A673 (cell line): ENCODE results near the gene BBS9. TPM values are rescaled to one million over a fixed set of nuclear protein-coding genes. Genes with fewer than 3 reads are reported as not detected.
"Not testable (repeated sequence)": the region's sequence is repeated elsewhere in the genome, so short reads cannot be mapped to it uniquely, and the experiment has no call there.

Source experiments
- BruUV-seq: library from RNA; stranded (reverse); fragments of 400-500 nt; replicated peaks from 2 replicates; lab custom pipeline; 2021; lab: Mats Ljungman, UMichigan
- CTCF ChIA-PET: fragments of 300-600 bp; sonication (Branson Sonifier 250); formaldehyde crosslinking; loops from one replicate; lab custom pipeline; 2022; ENCODE audit warnings: antibody characterized with exemption; lab: Charles Lee
- POLR2A ChIA-PET: fragments of 300-600 bp; sonication (Branson Sonifier 250); formaldehyde crosslinking; loops from one replicate; lab custom pipeline; 2022; ENCODE audit warnings: antibody characterized with exemption; ENCODE audit not compliant: low non-redundant PET; lab: Charles Lee
- DNase-seq: peaks from one replicate; pipeline ENCODE4 v3.0.0-alpha.2; 2015; ENCODE audit warnings: low spot score
- H3K27ac ChIP-seq: fragments of 200-600 bp; sonication (generic); 2 replicates; pipeline ENCODE4 v1.5.1; 2016; ENCODE audit warnings: mixed run types, low read depth, mild to moderate bottlenecking, mixed read lengths, antibody characterized with exemption, low read length; ENCODE audit not compliant: poor library complexity, severe bottlenecking
- H3K27me3 ChIP-seq: fragments of 200-600 bp; sonication (generic); replicated peaks from 2 replicates; pipeline ENCODE4 v1.6.1; 2017; ENCODE audit warnings: mixed run types, low read depth, mild to moderate bottlenecking, mixed read lengths, antibody characterized with exemption, low read length; ENCODE audit not compliant: insufficient read depth, poor library complexity
- H3K36me3 ChIP-seq: fragments of 200-600 bp; sonication (generic); 2 replicates; pipeline ENCODE4 v1.6.1; 2016; ENCODE audit warnings: mixed run types, mild to moderate bottlenecking, mixed read lengths, antibody characterized with exemption, low read length; ENCODE audit not compliant: insufficient read depth, poor library complexity, severe bottlenecking
- H3K4me1 ChIP-seq: fragments of 200-600 bp; sonication (generic); 2 replicates; pipeline ENCODE4 v1.6.1; 2017; ENCODE audit warnings: mixed run types, mild to moderate bottlenecking, mixed read lengths, antibody characterized with exemption, low read length; ENCODE audit not compliant: insufficient read depth, poor library complexity, severe bottlenecking
- H3K4me3 ChIP-seq: fragments of 200-600 bp; sonication (generic); 2 replicates; pipeline ENCODE4 v1.5.1; 2016; ENCODE audit warnings: low read depth, mixed run types, mild to moderate bottlenecking, mixed read lengths, low read length; ENCODE audit not compliant: poor library complexity, severe bottlenecking
- H3K9me3 ChIP-seq: fragments of 200-600 bp; sonication (generic); 2 replicates; pipeline ENCODE4 v1.6.1; 2016; ENCODE audit warnings: mixed run types, low read depth, mild to moderate bottlenecking, mixed read lengths, antibody characterized with exemption, low read length; ENCODE audit not compliant: poor library complexity, severe bottlenecking
- CTCF ChIP-seq: fragments of 300-800, 200-600 bp; sonication (generic); conservative IDR thresholded peaks from 2 replicates; pipeline ENCODE4 v1.5.1; 2017; ENCODE audit warnings: low read depth, mild to moderate bottlenecking, antibody characterized with exemption, low read length, moderate library complexity, mixed read lengths
- EZH2 ChIP-seq: fragments of 200-600 bp; sonication (generic); IDR thresholded peaks from 2 replicates; pipeline ENCODE4 v1.6.1; 2017; ENCODE audit warnings: borderline replicate concordance, low read depth, mild to moderate bottlenecking, mixed read lengths, antibody characterized with exemption, low read length; ENCODE audit not compliant: poor library complexity, severe bottlenecking
- intact Hi-C: fragments of 100-400 bp; cut with micrococcal nuclease; formaldehyde crosslinking; loops from one replicate; pipeline ENCODE4 v1.10.0; 2022; ENCODE audit not compliant: unreplicated experiment
- total RNA-seq: library from RNA; stranded (reverse); gene quantifications from 2 replicates; pipeline ENCODE4 v1.2.3, GENCODE V29; 2021

The BBS9 gene
- total RNA-seq, 1 experiment from 2014 or later = 9.4 TPM

GRCh38 chr7:33300131-33300530 is 170.8 kb downstream of the BBS9 start:
- Histone ChIP-seq H3K9me3 (peaks cover 7% of the 10 kb centered on the region), H3K36me3 (no peaks in the 10 kb centered on the region), H3K27ac (no peak overlapping the region), H3K4me3 (no peak overlapping the region), H3K27me3 (no peaks in the 10 kb centered on the region), H3K4me1 (no peaks in the 10 kb centered on the region)
- no TSS peak for BruUV-seq
- no peak for DNase-seq
- ChIA-PET CTCF (no interaction called here), POLR2A (no interaction called here)
- TF ChIP-seq CTCF (no peak), EZH2 (no peak)
- intact Hi-C loops = no loop called here

- TF ChIP-seq EZH2 = no peak
- no peak for TF ChIP-seq CTCF
- CTCF ChIA-PET = no interaction called here
These were observed 171.4 kb downstream of the BBS9 start for GRCh38 chr7:33300742-33301141.

GRCh38 chr7:33303978-33304557 is 174.7 kb downstream of the BBS9 start:
- intact Hi-C loops, H3K4me1 ChIP-seq, H3K27ac ChIP-seq, H3K36me3 ChIP-seq, CTCF ChIA-PET, H3K4me3 ChIP-seq, DNase-seq, H3K27me3 ChIP-seq, H3K9me3 ChIP-seq, POLR2A ChIA-PET, BruUV-seq: not testable (repeated sequence)

More at GRCh38 chr7:33300742-33301141, 171.4 kb downstream of the BBS9 start:
- BruUV-seq = no TSS peak
- H3K27ac ChIP-seq = no peak overlapping the region
- H3K9me3 ChIP-seq = peaks cover 7% of the 10 kb centered on the region
- no peak for DNase-seq
- POLR2A ChIA-PET = no interaction called here
- no peaks in the 10 kb centered on the region for H3K27me3 ChIP-seq
- intact Hi-C loops = no loop called here
- H3K36me3 ChIP-seq = no peaks in the 10 kb centered on the region
- no peaks in the 10 kb centered on the region for H3K4me1 ChIP-seq
- H3K4me3 ChIP-seq = no peak overlapping the region

- Histone ChIP-seq H3K27ac (no peak overlapping the region), H3K36me3 (no peaks in the 10 kb centered on the region), H3K27me3 (no peaks in the 10 kb centered on the region), H3K4me1 (no peaks in the 10 kb centered on the region), H3K9me3 (no peaks in the 10 kb centered on the region), H3K4me3 (no peak overlapping the region)
- no TSS peak for BruUV-seq
- intact Hi-C loops = no loop called here
- CTCF ChIA-PET = no interaction called here
- POLR2A ChIA-PET = no interaction called here
- no peak for DNase-seq
- TF ChIP-seq EZH2 = no peak
- TF ChIP-seq CTCF = no peak
These were observed 177.8 kb downstream of the BBS9 start for GRCh38 chr7:33307205-33307604.
